Astrocyte (in vitro differentiated cells and primary cell): Measurements from ENCODE around the gene FBXO10. TPM values are rescaled to one million over a fixed set of nuclear protein-coding genes. Genes with fewer than 3 reads are reported as not detected.

Experiments used
- DNase-seq: peaks from one replicate; pipeline ENCODE4 v3.0.0-alpha.2; 2010; ENCODE audit warnings: low read depth
- FAIRE-seq: peaks from 2 replicates; lab custom pipeline; 2011; peaks lifted over from hg19 to GRCh38; lab: Jason Lieb, UNC
- H2AFZ ChIP-seq: 2 replicates; pipeline ENCODE4 v1.6.0; 2012; ENCODE audit warnings: low read depth, low read length, inconsistent platforms
- H3K27ac ChIP-seq: 2 replicates; pipeline ENCODE4 v1.5.1; 2011; ENCODE audit warnings: low read depth, low read length, inconsistent platforms
- H3K27me3 ChIP-seq: 2 replicates; pipeline ENCODE4 v1.6.0; 2011; ENCODE audit warnings: low read length, inconsistent platforms; ENCODE audit not compliant: insufficient read depth
- H3K36me3 ChIP-seq: 2 replicates; pipeline ENCODE4 v1.5.1; 2011; ENCODE audit warnings: low read length, inconsistent platforms; ENCODE audit not compliant: insufficient read depth
- H3K4me1 ChIP-seq: 2 replicates; pipeline ENCODE4 v1.5.1; 2011; ENCODE audit warnings: low read length, inconsistent platforms; ENCODE audit not compliant: insufficient read depth
- H3K4me2 ChIP-seq: 2 replicates; pipeline ENCODE4 v1.6.0; 2012; ENCODE audit warnings: low read length, inconsistent platforms
- H3K4me3 ChIP-seq: 2 replicates; pipeline ENCODE4 v1.5.1; 2011; ENCODE audit warnings: low read depth, mild to moderate bottlenecking, low read length, inconsistent platforms; ENCODE audit not compliant: insufficient read depth
- H3K79me2 ChIP-seq: 2 replicates; pipeline ENCODE4 v1.6.0; 2012; ENCODE audit warnings: mild to moderate bottlenecking, low read length, inconsistent platforms; ENCODE audit not compliant: insufficient read depth
- H3K9ac ChIP-seq: 2 replicates; pipeline ENCODE4 v1.6.0; 2012; ENCODE audit warnings: mild to moderate bottlenecking, low read length, inconsistent platforms
- H3K9me3 ChIP-seq: 2 replicates; pipeline ENCODE4 v1.5.1; 2012; ENCODE audit warnings: low read depth, mild to moderate bottlenecking, low read length, inconsistent platforms; ENCODE audit not compliant: insufficient read depth
- H4K20me1 ChIP-seq: 2 replicates; pipeline ENCODE4 v1.6.0; 2012; ENCODE audit warnings: low read length, inconsistent platforms; ENCODE audit not compliant: insufficient read depth
- H3K27ac Mint-ChIP-seq: one replicate; pipeline ENCODE4 v1.8.0; 2021; ENCODE audit warnings: mild to moderate bottlenecking, mixed read lengths; ENCODE audit not compliant: unreplicated experiment
- H3K27me3 Mint-ChIP-seq: one replicate; pipeline ENCODE4 v1.8.0; 2021; ENCODE audit warnings: low read depth, mixed read lengths; ENCODE audit not compliant: unreplicated experiment
- H3K36me3 Mint-ChIP-seq: one replicate; pipeline ENCODE4 v1.8.0; 2021; ENCODE audit warnings: low read depth, mixed read lengths; ENCODE audit not compliant: unreplicated experiment
- H3K4me1 Mint-ChIP-seq: one replicate; pipeline ENCODE4 v1.8.0; 2021; ENCODE audit warnings: low read depth, mixed read lengths; ENCODE audit not compliant: unreplicated experiment
- H3K4me3 Mint-ChIP-seq: one replicate; pipeline ENCODE4 v1.8.0; 2021; ENCODE audit warnings: mild to moderate bottlenecking, moderate library complexity, mixed read lengths; ENCODE audit not compliant: unreplicated experiment
- H3K9me3 Mint-ChIP-seq: one replicate; pipeline ENCODE4 v1.8.0; 2021; ENCODE audit warnings: mild to moderate bottlenecking, mixed read lengths; ENCODE audit not compliant: unreplicated experiment
- CTCF ChIP-seq: IDR thresholded peaks from 2 replicates; pipeline ENCODE4 v1.5.1; 2011; ENCODE audit warnings: low read depth, mild to moderate bottlenecking, inconsistent platforms, low read length, moderate library complexity; ENCODE audit not compliant: insufficient read depth
- EZH2 ChIP-seq: IDR thresholded peaks from 2 replicates; pipeline ENCODE4 v1.6.1; 2012; ENCODE audit warnings: mild to moderate bottlenecking, low read length, inconsistent platforms; ENCODE audit not compliant: insufficient read depth
- total RNA-seq: library from RNA; stranded (reverse); gene quantifications from 2 replicates; pipeline ENCODE4 v1.2.1, GENCODE V29; 2021

The FBXO10 gene
- total RNA-seq, 1 donor from 2014 or later: 12.7 TPM

DNA sequence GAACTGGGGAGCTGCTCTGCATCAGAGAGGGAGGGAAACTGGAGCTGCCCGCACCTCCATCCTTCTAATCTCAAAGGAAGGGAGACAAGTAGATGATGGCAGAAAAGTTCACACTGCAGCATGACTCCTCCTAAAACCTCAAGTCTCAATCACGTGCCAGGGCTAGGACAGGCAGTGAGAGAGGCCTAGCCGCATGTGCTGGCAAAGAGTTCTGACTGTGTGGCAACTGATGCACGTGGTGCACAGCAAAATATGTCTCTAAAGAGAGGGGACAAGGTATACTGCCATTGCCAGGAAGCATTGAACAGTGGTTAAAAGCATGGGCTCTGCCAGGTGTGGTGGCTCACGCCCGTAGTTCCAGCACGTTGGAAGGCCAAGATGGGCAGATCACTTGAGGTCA is 38.1 kb downstream of the FBXO10 start:
- no peaks in the 10 kb centered on the region for H3K9me3 ChIP-seq
- no peak overlapping the region for H3K27ac Mint-ChIP-seq
- peaks cover 22% of the 10 kb centered on the region for H3K36me3 Mint-ChIP-seq
- no peak overlapping the region for H3K4me3 Mint-ChIP-seq
- DNase-seq (no peak), FAIRE-seq (no peak)
- H4K20me1 ChIP-seq: peaks cover 6% of the 10 kb centered on the region
- no peaks in the 10 kb centered on the region for H3K4me1 ChIP-seq
- H3K27ac ChIP-seq: no peak overlapping the region
- H3K4me3 ChIP-seq: no peak overlapping the region
- peaks cover 5% of the 10 kb centered on the region for H3K4me1 Mint-ChIP-seq
- no peaks in the 10 kb centered on the region for H3K9me3 Mint-ChIP-seq
- H3K27me3 ChIP-seq: no peaks in the 10 kb centered on the region
- no peak overlapping the region for H3K9ac ChIP-seq
- H3K27me3 Mint-ChIP-seq: no peaks in the 10 kb centered on the region
- H3K79me2 ChIP-seq: no peaks in the 10 kb centered on the region
- H3K36me3 ChIP-seq: peaks cover 10% of the 10 kb centered on the region
- no peak overlapping the region for H3K4me2 ChIP-seq
- TF ChIP-seq EZH2 (no peak), CTCF (no peak)
- H2AFZ ChIP-seq: no peak overlapping the region

GRCh38 chr9:37534901-37535300 is 41.3 kb downstream of the FBXO10 start:
- H3K27ac ChIP-seq: no peak overlapping the region
- no peaks in the 10 kb centered on the region for H3K27me3 Mint-ChIP-seq
- FAIRE-seq (no peak), DNase-seq (no peak)
- no peaks in the 10 kb centered on the region for H3K4me1 ChIP-seq
- H3K9me3 ChIP-seq: no peaks in the 10 kb centered on the region
- H3K27ac Mint-ChIP-seq: no peak overlapping the region
- no peaks in the 10 kb centered on the region for H3K9me3 Mint-ChIP-seq
- H3K36me3 Mint-ChIP-seq: peaks cover 21% of the 10 kb centered on the region
- no peaks in the 10 kb centered on the region for H4K20me1 ChIP-seq
- TF ChIP-seq CTCF (no peak), EZH2 (no peak)
- H3K79me2 ChIP-seq: no peaks in the 10 kb centered on the region
- no peak overlapping the region for H3K4me3 ChIP-seq
- no peak overlapping the region for H3K4me2 ChIP-seq
- no peak overlapping the region for H3K9ac ChIP-seq
- H2AFZ ChIP-seq: no peak overlapping the region
- H3K4me1 Mint-ChIP-seq: no peaks in the 10 kb centered on the region
- H3K4me3 Mint-ChIP-seq: no peak overlapping the region
- peaks cover 6% of the 10 kb centered on the region for H3K36me3 ChIP-seq
- no peaks in the 10 kb centered on the region for H3K27me3 ChIP-seq

DNA sequence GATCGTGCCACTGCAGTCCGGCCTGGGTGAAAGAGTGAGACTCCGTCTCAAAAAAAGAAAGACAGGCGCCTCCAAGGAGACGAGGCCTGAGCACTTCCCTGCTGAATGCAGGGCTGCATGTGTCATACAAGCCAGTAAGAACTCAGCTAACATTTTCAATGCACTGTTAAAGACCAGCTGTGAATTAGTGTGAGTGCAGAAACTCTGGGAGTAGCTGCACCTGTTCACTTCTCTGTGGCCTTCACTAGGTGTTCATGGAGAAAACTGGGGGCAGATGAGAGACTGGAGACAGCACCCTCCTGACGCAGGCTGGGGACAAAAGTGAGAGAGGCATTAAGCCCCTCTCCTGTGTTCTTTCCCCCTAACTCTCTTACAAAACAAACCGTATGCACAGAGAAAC is 41.8 kb downstream of the FBXO10 start:
- H3K9me3 Mint-ChIP-seq: no peaks in the 10 kb centered on the region
- Histone ChIP-seq H3K9ac (no peak overlapping the region), H3K79me2 (no peaks in the 10 kb centered on the region), H2AFZ (no peak overlapping the region), H4K20me1 (no peaks in the 10 kb centered on the region), H3K4me2 (no peak overlapping the region), H3K27ac (no peak overlapping the region), H3K4me1 (no peaks in the 10 kb centered on the region), H3K36me3 (peaks cover 5% of the 10 kb centered on the region), H3K27me3 (no peaks in the 10 kb centered on the region), H3K4me3 (no peak overlapping the region), H3K9me3 (no peaks in the 10 kb centered on the region)
- no peak overlapping the region for H3K4me3 Mint-ChIP-seq
- DNase-seq (no peak), FAIRE-seq (no peak)
- no peak overlapping the region for H3K27ac Mint-ChIP-seq
- no peaks in the 10 kb centered on the region for H3K27me3 Mint-ChIP-seq
- peaks cover 21% of the 10 kb centered on the region for H3K36me3 Mint-ChIP-seq
- no peaks in the 10 kb centered on the region for H3K4me1 Mint-ChIP-seq
- TF ChIP-seq CTCF (no peak), EZH2 (no peak)
